IPS DF 4.7 (cell line): ENCODE measurements around the gene UVSSA.
"Not testable (repeated sequence)": the region's sequence is repeated elsewhere in the genome, so short reads cannot be mapped to it uniquely, and the experiment has no call there.

ENCODE experiments used
- DNase-seq: peaks from one replicate; pipeline ENCODE4 v3.0.0-alpha.2; 2013; ENCODE audit warnings: low spot score; ENCODE audit errors: extremely low read depth

The UVSSA gene

DNA sequence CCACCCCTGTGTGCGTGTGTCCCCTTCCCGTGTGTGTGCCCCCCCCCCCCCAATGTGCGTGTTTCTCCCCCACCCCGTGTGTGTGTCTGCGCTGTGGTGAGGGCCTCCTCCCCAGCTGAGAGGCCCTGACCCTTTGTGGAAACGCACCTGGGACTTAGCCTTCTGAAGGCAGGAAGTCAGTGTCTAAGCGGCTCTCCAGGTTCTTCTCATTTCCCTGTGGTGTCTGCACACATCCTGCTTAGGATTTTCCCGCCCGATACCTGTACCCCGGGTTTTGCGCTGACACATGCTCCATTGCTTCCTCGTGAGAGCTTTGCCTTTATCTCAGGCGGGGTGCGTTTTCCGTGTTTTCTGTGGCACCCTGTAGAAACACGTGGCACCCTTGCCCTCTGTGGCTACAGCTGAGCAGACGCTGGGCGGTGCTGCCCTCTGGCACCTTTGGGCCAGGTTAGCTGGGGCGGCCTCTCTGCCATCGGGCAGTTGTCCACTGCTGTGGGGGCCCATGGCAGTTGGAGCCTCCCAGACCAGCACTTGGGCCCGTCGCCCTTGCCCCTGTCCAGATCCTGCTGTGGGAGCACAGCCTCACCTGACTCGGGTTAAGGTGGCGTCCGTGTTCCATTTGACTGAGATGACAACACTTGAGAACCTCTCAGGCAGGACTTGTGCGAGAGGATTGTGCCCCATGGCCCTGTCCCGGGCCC is 31.0 kb upstream of the UVSSA start:
- no peak for DNase-seq

DNA sequence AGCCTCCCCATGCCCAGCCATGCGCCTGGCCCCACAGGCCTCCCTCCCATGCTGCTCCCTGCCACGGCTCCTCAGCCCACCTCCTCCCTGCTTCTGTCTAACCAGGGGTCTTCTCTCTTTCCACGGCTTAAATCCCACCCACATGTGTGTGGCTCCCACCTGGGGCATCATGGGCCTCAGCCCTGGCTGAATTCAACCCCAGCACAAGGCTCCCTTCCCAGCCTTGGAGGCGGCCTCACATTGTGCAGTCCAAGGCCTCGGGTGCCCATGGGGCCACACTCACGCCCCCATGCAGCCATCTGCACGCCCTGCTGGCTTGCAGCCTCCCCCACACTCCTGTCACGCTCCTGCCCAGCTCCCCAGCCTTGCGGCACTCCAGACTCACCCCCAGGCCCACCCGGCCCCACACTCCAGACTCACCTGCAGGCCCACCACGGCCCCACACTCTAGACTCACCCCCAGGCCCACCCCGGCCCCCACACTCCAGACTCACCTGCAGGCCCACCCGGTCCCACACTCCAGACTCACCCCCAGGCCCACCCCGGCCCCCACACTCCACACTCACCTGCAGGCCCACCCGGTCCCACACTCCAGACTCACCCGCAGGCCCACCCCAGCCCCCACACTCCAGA is 30.4 kb upstream of the UVSSA start:
- DNase-seq, result no peak

DNA sequence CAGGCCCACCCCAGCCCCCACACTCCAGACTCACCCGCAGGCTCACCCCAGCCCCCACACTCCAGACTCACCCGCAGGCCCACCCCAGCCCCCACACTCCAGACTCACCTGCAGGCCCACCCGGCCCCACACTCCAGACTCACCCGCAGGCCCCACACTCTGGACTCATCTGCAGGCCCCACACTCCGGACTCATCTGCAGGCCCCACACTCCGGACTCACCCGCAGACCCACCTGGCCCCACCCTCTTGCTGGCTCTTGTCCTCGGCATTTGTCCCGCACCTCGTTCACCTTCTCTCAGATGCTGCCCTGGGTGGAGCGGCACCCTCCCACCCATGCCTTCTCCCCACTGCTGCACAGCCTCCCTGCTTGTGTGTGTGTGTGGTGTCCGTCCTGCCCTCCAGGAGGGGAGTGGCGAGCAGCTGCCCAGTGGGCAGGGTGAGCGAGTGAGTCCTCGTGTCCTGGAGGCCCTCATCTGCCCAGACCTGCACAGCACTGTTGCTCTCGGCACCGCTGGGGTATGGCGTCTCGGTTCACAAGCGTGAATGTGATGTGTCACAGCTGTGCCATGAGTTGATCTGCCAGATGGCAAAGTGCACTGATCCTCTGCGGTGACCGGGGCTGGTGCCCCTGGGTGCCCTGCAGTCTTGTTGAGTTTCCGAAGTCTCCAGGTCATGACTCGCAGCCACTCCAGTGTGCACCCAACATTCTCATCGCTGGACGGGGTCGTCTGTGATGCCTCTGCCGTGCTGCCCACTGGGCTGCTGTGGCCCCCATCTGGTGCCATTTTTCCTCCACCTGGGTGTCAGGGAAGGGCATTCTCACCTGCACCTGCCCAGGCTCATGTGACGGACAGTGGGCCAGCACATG is 29.6 kb upstream of the UVSSA start:
- DNase-seq, result no peak

DNA sequence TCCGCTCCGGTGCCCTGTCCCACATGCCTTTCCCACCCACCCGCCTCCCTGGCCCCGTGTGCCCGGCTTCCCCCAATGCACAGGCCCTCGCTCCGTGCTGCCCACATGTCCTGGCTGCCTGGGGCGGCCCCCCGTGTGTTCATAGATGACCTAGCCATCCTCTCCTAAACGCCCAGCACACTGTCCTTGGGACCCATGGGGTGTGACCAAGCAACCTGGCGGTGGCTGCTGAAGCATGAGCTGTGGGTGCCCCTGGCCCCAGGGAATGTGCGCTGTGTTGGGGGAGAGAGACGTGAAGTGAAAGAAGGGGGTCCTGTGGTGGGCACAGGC is 29.0 kb upstream of the UVSSA start:
- DNase-seq, result no peak

DNA sequence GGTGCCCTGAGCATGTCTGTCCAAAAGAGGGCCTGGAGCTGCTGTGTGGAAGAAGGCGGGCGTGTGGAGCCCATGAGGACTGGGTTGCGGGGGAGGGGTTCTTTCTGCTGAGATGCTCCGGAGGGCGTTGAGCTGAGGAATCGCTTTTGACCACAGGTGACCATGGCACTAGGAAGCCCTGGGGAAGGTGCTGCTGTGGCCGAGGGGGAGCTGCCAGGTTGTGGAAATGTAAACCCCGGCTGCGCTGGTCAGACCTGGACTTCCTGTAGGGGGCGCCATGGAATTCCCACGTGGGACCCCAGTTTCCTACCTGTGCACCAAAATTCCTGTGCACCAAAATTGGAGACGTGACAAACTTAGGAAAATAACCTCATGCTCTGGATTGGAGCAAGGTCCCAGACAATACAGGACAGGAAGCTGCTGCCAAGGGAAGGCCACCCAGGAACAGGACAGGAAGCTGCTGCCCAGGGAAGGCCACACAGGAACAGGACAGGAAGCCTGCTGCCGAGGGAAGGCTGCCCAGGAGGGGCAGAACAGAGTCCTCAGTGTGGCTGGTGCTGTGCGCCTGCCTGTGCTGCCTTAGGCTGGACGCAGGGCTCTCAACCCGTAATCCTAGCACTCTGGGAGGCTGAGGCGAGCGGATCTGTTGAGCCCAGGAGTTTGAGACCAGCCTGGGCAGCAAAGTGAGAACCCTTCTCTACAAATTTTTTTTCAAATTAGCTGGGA is 28.4 kb upstream of the UVSSA start:
- DNase-seq, result peak; percentile 7

DNA sequence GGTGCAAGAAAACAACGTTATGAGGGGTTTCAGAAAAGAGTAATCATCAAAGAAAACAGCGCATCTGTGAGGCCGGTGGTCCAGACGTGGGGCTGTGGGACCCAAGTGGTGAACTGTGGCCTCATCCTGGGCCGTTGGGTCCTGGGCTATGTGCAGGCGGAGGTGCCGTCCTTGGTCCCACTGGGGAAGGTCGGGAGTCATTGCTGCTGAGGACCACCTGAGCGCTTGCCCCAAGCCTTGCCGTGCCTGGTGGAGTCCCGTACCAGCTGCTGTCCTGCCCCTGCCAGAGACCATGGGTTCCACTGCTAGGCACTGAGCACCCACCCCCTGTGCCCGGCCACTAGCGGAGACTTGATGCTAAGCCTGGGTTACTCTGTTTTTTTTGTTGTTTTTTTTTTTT is 25.5 kb upstream of the UVSSA start:
- DNase-seq, result no peak

DNA sequence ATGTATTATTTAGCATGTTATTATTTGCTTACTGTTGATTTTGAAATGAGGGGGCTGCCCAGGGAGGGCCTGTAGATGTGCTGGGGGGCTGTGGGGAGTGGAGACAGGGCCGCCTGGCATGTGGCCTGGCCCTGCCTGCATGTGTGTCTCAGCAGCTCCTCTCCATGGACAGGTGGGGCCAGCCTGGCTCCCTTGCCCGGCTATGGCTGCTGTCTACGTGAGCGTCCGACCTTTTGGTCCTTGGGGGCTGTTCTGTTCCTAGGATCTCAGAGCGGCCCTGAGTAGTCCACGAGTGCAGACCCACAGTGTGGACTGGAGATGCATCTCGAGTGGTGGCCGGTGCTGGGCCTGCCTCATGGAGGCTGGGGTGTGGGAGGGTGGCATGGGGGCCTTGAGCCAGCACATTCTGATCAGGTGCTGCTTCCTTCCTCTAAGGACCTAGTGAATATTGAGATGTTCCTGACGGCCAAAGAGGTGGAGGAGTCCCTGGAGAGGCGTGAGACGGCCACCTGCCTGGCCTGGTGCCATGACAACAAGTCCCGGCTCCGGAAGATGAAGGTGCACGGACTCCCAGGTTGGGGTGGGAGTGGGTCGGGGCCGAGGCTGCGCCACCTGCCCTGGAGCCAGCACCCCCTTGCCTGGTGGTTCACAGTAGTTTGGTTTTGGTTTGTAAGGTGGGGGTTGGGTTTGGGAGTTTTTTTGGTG is 24.9 kb upstream of the UVSSA start:
- no peak for DNase-seq

DNA sequence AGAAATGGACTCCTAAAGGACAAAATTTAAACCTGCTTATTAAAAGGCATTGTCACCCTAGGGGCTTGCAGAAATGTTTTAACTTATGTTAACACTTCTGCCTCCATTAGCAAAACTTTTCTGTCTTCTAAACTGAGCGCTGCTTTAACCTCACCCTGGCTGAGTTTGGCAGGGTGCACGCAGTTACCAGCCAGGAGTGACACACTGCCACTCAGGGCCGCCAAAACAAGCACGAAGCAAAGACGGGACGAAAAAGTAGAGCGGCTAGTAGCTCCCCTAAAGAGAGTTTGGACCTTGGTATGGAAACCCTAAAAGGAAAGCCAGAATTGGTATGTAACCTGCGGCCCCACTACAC is 23.8 kb upstream of the UVSSA start:
- no peak for DNase-seq

DNA sequence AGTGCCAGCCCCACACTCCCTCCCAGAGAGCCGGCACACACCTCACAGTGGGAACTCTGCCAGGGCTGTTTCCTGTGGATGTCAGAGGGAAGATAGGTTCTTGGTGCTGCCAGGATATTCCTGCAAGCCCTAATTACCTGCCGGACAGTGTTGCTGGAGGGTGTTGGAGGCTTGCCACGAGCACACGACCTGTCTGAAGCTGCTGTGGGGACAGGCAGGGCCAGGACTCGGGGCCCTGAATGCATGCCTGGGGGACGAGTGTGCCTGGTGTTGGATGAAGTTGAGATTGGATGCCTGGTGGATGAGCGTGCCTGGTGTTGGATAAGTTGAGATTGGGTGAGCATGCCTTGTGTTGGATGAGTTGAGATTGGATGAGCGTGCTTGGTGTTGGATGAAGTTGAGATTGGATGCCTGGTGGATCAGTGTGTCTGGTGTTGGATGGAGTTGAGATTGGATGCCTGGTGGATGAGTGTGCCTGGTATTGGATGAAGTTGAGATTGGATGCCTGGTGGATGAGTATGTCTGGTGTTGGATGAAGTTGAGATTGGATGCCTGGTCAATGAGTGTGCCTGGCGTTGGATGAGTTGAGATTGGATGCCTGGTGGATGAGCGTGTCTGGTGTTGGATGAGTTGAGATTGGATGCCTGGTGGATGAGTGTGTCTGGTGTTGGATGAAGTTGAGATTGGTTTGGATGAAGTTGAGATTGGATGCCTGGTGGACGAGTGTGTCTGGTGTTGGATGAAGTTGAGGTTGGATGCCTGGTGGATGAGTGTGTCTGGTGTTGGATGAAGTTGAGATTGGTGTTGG is 23.2 kb upstream of the UVSSA start:
- no peak for DNase-seq

DNA sequence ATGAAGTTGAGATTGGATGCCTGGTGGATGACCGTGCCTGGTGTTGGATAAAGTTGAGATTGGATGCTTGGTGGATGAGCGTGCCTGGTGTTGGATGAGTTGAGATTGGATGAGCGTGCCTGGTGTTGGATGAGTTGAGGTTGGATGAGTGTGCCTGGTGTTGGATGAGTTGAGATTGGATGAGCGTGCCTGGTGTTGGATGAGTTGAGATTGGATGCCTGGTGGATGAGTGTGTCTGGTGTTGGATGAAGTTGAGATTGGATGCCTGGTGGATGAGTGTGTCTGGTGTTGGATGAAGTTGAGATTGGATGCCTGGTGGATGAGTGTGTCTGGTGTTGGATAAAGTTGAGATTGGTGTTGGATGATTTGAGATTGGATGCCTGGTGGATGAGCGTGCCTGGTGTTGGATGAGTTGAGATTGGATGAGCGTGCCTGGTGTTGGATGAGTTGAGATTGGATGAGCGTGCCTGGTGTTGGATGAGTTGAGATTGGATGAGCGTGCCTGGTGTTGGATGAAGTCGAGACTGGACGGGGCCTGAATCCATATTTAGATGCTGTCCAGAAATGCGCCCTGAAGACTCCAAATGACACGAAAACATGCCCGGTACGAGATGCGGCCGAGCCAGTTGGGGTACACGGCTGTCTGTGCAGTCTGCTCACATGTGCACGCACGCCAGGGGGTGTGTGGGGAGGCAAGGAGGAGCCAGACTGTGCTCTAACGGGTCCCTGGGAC is 22.4 kb upstream of the UVSSA start:
- not testable (repeated sequence) for DNase-seq

DNA sequence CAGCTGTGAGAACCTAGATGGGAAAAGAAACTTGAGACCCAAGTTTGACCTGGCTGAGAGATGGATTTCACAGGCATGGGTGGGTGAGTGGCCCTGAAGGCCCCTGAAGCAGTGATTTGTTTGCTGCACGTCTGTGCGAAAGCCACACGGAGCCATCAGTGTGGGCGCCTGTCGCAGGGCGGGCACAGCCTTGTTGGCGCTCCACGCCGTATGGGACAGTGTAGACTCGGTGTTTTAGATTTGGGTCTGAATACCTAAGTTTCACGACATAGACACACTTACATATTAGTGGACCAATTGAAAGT is 21.9 kb upstream of the UVSSA start:
- no peak for DNase-seq

DNA sequence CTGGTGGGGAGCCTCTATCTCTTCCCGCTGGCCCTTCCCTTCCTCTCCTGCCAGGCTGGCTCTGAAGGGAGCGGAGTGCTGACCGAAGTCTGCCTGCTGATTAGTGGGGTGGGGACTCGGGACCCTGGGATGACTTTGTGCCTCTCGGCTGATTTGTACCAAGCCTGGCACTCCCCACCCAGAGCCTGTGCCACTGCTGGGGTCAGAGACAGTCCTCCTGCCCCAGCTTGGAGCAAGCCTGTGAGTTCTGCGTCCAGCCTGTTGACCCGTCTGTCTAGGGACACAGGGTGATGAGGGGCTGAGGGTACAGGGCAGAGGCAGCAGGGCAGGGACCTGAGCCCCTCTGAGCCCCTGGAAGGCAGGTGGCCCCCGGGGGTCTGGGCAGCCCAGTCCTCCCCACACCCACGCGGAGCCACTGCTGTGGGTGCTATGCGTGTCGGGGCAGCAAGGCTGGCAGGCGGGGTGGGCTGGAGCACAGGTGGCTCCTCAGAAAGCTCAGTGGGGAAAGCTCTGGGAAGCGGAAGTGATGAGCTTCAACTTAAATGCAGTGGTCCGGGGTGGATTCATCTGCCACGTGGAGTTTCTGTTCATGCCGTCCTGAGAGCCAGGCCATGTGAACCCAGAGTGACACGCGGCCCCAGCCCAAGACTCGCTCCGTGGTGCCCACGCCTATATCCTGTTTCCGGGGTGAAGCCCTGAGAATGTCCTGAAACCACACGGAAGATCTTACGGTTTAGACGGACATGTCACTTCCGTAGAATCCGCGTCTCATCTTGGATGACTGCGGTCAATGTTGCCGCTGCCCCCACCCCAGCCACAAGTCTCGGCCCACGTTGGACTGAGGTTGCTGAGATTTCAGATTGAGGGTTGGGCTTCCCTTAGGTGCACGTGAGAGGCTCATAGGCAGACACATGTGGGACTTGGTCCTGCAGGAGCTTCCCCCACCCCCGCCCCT is 21.1 kb upstream of the UVSSA start:
- no peak for DNase-seq

DNA sequence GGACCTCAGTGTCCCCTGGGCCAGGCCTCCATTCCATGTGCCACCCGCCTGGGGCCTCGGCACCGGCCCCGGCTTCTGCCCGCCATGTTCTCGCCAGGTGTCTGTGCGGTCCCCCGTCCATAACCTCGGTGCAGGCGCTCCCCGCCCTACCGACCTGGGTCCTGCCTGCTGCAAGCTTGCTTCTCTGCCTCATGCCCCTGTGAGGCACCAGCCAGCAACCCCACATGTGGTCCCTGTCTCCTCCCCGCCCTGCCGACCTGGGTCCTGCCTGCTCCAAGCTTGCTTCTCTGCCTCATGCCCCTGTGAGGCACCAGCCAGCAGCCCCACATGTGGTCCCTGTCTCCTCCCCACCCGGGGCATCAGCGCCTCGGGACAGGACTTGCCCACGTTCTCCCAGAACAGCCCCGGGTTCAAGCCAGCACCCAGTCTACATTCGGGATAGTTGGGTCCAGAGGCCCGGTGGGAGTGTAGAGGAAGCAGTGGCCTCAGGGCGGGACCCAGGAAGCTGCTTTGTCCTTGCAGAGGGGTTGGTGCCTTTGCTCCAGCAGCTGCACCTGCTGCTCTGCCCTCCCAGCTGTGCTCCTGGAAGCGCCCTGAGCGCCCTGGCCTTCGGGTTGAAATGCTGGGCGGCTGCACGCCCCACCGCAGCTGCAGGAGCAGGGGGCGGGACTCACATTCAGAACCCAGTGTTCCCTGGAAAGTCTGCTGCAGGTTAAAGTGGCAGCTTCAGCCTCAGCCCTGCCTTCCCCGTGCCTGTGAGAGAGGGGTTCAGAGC is 20.1 kb upstream of the UVSSA start:
- no peak for DNase-seq

DNA sequence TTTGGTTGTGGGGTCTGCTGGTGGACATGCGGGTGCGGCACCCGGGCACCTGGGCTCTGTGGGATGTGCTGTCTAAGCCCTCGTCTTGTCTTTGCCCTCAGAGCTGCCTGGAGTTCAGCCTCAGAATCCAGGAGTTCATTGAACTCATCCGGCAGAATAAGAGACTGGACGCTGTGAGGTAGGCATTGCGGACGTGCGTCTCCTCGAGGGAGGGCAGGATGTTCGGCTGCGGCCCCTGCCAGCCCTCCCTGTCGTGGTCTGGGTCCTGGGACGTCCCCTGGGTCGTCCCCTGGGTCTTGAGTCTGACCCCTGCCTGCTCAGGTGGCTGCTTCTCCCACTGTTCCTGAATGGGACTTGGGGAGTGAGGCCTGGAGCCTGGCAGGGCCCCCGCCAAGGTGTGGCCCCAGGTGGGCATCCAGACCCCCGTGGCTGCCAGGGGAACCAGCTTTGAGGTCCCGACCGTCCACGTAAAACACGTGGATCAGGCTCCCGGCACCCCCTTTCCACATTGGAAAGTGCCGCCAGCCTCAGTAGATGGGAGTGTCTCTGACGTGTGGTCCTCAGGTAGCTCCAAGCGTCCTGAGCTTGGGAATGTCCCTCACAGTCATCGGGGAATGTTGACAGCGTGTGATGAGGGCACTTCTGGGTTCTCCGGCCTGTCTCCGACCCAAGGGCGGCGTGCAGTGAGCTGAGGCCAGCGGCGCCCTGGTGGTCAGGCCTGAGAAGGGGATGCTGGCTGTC is 19.3 kb upstream of the UVSSA start:
- no peak for DNase-seq

DNA sequence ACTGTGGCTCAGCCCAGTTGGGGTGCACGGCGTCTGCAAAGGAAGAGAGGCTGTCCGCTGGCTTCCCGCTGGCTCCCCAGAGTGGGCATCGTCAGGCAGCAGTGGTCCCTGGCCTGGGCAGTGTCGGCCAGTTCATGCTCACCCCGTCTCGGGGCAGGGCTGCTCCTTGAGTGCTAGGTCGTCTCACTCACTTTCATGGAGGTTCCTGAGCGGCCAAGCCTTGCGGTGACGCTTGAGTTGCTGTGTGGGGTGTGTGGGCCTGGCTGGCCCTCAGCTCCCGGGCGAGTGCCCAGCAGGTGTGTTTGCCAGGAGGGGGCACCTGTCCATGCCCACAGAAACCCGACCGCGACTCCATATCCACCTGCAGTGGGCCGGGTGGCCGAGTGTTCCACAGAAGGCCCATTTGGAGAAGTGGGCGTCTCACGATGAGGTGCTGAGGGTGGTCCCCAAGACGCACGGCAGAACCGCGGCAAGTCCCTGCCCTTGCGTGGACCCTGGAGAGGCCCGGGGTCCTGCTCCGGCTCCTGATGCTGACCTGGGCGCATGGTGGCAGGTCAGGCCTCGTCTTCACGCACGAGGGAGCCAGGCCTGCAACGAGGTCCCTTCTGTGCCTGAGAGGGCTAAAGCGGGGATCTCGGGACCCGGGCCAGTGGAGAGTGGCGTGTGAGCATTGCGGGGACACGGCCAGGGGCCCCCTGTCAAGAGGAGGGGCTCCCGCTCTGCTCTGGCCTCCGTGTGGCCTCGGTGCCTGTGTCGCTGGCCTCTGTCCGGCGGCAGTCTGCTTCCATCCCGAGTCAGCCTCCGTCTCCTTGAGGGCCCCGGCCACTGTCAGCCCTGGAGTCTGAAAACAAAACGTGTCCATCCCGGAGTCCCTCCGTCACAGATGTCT is 18.5 kb upstream of the UVSSA start:
- DNase-seq, result no peak
